Measurements from ENCODE around the gene SRGAP1.

GRCh38 chr12:63898764-63899337, 54.4 kb downstream of the SRGAP1 start:
- TF ChIP-seq CTCF (IDR thresholded peaks at IDR 0.05; ENCODE audit: borderline replicate concordance, extremely low read depth, low read length, poor library complexity, severe bottlenecking) (no peak), EZH2 (IDR thresholded peaks at IDR 0.05; ENCODE audit: borderline replicate concordance, low read depth, low read length, severe bottlenecking) (no peak)

Measured in DND-41 (cell line).